IgD-negative memory B cell (primary cell): Measurements from ENCODE around the gene PPP2R3A. TPM values are rescaled to one million over a fixed set of nuclear protein-coding genes. Genes with fewer than 3 reads are reported as not detected.
"Not testable (repeated sequence)": the region's sequence is repeated elsewhere in the genome, so short reads cannot be mapped to it uniquely, and the experiment has no call there.

Experiments
- H3K27ac Mint-ChIP-seq, 3 donors: one replicate each; pipeline ENCODE4 v1.8.0; 2020 to 2022; ENCODE audit warnings: mild to moderate bottlenecking in 3 of 3, mixed read lengths in 3 of 3, moderate library complexity in 1 of 3
- H3K27me3 Mint-ChIP-seq: one replicate; pipeline ENCODE4 v1.8.0; 2021; ENCODE audit warnings: mixed read lengths
- H3K36me3 Mint-ChIP-seq: one replicate; pipeline ENCODE4 v1.8.0; 2020; ENCODE audit warnings: mild to moderate bottlenecking, mixed read lengths
- H3K4me1 Mint-ChIP-seq, 3 donors: one replicate each; pipeline ENCODE4 v1.8.0; 2020 to 2022; ENCODE audit warnings: mixed read lengths in 3 of 3, mild to moderate bottlenecking in 1 of 3
- H3K4me3 Mint-ChIP-seq, 4 donors: one replicate each; pipeline ENCODE4 v1.8.0; 2020 to 2022; ENCODE audit warnings: mild to moderate bottlenecking in 4 of 4, mixed read lengths in 4 of 4, moderate library complexity in 3 of 4
- H3K9me3 Mint-ChIP-seq, 3 donors: one replicate each; pipeline ENCODE4 v1.8.0; 2020 to 2021; ENCODE audit warnings: mixed read lengths in 3 of 3, mild to moderate bottlenecking in 1 of 3
- polyA plus RNA-seq: library from polyadenylated mRNA; unstranded; fragments of 300-500 nt; fragmentation: Illumina TruSeq; gene quantifications from one replicate; pipeline ENCODE4 v1.2.3, GENCODE V29; 2021

PPP2R3A gene, protein sequence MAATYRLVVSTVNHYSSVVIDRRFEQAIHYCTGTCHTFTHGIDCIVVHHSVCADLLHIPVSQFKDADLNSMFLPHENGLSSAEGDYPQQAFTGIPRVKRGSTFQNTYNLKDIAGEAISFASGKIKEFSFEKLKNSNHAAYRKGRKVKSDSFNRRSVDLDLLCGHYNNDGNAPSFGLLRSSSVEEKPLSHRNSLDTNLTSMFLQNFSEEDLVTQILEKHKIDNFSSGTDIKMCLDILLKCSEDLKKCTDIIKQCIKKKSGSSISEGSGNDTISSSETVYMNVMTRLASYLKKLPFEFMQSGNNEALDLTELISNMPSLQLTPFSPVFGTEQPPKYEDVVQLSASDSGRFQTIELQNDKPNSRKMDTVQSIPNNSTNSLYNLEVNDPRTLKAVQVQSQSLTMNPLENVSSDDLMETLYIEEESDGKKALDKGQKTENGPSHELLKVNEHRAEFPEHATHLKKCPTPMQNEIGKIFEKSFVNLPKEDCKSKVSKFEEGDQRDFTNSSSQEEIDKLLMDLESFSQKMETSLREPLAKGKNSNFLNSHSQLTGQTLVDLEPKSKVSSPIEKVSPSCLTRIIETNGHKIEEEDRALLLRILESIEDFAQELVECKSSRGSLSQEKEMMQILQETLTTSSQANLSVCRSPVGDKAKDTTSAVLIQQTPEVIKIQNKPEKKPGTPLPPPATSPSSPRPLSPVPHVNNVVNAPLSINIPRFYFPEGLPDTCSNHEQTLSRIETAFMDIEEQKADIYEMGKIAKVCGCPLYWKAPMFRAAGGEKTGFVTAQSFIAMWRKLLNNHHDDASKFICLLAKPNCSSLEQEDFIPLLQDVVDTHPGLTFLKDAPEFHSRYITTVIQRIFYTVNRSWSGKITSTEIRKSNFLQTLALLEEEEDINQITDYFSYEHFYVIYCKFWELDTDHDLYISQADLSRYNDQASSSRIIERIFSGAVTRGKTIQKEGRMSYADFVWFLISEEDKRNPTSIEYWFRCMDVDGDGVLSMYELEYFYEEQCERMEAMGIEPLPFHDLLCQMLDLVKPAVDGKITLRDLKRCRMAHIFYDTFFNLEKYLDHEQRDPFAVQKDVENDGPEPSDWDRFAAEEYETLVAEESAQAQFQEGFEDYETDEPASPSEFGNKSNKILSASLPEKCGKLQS (N-terminal part only)
- 0.06 TPM for polyA plus RNA-seq

DNA sequence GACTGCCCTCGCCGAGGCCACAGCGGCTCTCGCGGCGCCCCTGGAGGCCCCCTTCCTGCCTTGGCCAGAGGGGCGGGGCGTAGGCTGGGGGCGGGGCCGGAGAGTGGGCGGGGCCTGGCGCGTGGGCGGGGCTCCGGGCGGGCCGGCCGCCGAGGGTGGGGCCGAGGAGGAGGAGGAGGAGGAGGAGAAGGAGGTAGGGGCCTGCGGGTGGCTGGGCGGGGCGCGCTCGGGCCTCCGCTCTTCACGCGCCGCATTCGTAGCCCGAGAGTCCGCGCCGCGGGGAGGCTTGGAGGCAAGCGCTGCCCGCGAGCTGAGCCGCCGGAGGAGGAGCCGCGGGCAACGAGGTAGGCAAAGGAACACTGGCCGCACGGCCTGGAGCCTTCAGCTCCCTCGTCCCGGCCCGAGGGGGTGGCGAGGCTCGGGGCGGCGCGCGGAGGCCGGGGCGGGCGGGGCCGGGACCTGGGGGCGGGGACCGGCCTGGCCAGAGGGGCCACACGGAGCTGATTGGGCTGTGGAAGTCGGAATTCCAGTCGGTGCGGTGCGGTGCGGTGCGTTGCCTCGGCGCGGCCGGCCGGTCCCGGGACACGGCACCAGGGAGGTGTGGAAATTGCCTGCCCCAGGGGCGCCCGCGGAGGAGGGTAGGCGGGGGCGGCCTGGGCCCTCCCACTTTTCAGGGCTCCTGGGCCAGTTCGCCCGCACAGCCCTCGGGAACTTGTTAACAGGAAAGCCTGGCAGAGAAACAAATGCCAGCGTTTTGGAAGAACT lies at the start of gene PPP2R3A:
TSS of gene PPP2R3A (plus strand) at position 223 of the 765 bp plus-strand sequence. CDS start 35,771 bp downstream, outside the sequence.
- Mint-ChIP-seq H3K36me3 (no peaks in the 10 kb centered on the region), H3K4me1 (peaks cover 5 to 10% (median 9%) of the 10 kb centered on the region in 3 donors), H3K27me3 (peaks cover 24% of the 10 kb centered on the region), H3K27ac (peak within 1 kb of the TSS in 1 of 3 donors; percentile 33), H3K4me3 (peak within 1 kb of the TSS; percentile 78 to 95 (median 80)), H3K9me3 (peaks cover 2 to 16% (median 8%) of the 10 kb centered on the region in 3 donors)

- Mint-ChIP-seq H3K36me3 (no peaks in the 10 kb centered on the region), H3K27me3 (peaks cover 2% of the 10 kb centered on the region), H3K9me3 (peaks cover 0 to 3% (median 1%) of the 10 kb centered on the region in 3 donors), H3K4me1 (no peaks in the 10 kb centered on the region), H3K4me3 (peak overlapping the region in 1 of 4 donors; percentile 47), H3K27ac (no peak overlapping the region)
These were observed 49.2 kb upstream of the PPP2R3A start for GRCh38 chr3:135916310-135916709.

GRCh38 chr3:135917076-135917475 lies 48.5 kb upstream of the PPP2R3A start:
- Mint-ChIP-seq H3K4me1 (no peaks in the 10 kb centered on the region), H3K9me3 (peaks cover 0 to 3% (median 0%) of the 10 kb centered on the region in 3 donors), H3K27me3 (peaks cover 2% of the 10 kb centered on the region), H3K4me3 (no peak overlapping the region), H3K27ac (no peak overlapping the region), H3K36me3 (no peaks in the 10 kb centered on the region)

- Mint-ChIP-seq H3K4me1 (no peaks in the 10 kb centered on the region), H3K36me3 (no peaks in the 10 kb centered on the region), H3K27ac (no peak overlapping the region), H3K9me3 (peaks cover 0 to 3% (median 0%) of the 10 kb centered on the region in 3 donors), H3K4me3 (no peak overlapping the region), H3K27me3 (peaks cover 2% of the 10 kb centered on the region)
These were observed 47.5 kb upstream of the PPP2R3A start for GRCh38 chr3:135917927-135918597.

DNA sequence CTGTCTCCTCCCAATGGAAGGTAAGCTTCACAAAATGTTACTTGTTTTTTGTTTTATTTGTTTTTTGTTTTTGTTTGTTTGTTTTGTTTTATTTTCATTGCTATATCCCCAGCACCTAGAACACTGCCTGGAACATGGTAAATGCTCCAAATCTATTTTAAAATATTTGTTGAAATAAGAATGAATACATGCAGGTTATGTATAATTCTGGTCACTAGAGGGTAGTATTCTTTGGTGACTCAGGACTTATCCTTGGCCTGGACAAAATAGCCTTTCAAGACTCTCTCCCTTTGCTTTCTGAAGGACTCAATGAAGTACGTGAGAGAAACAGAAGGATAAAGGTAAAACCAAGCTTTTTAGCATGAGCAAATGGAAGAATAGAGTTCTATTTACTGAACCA lies 46.9 kb upstream of the PPP2R3A start:
- H3K27me3 Mint-ChIP-seq = peaks cover 2% of the 10 kb centered on the region
- H3K36me3 Mint-ChIP-seq = no peaks in the 10 kb centered on the region
- H3K4me3 Mint-ChIP-seq = no peak overlapping the region
- H3K27ac Mint-ChIP-seq = no peak overlapping the region
- peaks cover 0 to 3% (median 0%) of the 10 kb centered on the region in 3 donors for H3K9me3 Mint-ChIP-seq
- H3K4me1 Mint-ChIP-seq = no peaks in the 10 kb centered on the region

DNA sequence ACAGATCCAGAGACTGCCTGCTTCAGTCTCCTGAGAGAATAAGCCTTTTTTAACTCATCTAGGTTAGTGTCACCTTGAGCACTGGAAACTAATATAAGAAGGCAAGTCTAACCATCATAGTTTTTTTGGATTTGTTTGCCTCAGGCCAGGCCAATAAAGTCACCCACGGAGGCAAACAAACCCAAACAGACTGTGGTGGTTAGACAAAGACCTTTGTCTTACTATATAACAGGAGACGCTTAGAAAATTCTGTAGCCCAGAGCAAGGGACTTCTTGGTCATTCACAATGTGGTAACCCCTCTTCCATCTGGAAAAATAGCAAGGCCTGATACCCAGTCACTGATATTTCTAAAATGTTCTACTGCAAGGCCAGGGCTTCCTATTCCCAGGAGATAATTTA lies 45.3 kb upstream of the PPP2R3A start:
- no peak overlapping the region for H3K4me3 Mint-ChIP-seq
- peaks cover 2% of the 10 kb centered on the region for H3K36me3 Mint-ChIP-seq
- H3K4me1 Mint-ChIP-seq = no peaks in the 10 kb centered on the region
- no peak overlapping the region for H3K27ac Mint-ChIP-seq
- peaks cover 2% of the 10 kb centered on the region for H3K27me3 Mint-ChIP-seq
- H3K9me3 Mint-ChIP-seq = no peaks in the 10 kb centered on the region

DNA sequence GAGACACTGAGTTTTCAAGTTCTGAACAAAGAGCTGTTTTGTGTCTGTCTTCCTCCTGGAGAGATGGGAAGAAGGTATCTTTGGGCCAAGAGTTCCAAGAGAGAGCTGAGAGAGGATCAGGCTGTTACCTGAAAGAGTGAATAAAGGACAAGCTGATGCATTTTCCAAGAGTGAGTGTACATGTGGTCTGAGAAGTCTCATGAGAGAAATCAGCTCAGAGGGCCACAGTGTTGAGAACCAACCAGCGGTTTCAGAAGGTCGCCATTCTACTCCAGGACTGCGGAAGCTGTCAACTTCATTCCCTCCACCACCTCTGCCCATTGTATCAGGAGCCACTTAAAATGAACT lies 42.7 kb upstream of the PPP2R3A start:
- H3K4me1 Mint-ChIP-seq = no peaks in the 10 kb centered on the region
- no peak overlapping the region for H3K27ac Mint-ChIP-seq
- no peak overlapping the region for H3K4me3 Mint-ChIP-seq
- H3K27me3 Mint-ChIP-seq = peaks cover 2% of the 10 kb centered on the region
- peaks cover 4% of the 10 kb centered on the region for H3K36me3 Mint-ChIP-seq
- no peaks in the 10 kb centered on the region for H3K9me3 Mint-ChIP-seq

DNA sequence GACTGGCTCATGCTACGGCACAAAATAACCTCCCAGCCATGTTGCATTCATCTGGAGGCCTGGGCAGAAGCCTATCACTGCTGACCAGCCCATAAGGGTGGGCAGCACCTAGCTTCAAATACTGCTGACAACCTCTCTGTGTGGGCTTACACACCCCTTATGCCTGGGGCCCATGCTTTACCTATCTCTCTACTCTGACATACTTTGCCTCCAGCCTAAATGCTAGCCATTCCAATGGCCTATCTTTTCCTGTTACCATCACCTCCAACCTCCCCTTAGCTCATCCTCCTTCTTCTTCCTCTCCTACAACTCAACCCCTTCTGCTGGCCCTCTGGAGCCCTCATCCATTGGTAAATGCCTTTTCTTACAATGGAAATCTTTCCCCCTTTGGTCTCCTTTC lies 41.0 kb upstream of the PPP2R3A start:
- Mint-ChIP-seq H3K4me1 (no peaks in the 10 kb centered on the region), H3K27ac (no peak overlapping the region), H3K27me3 (no peaks in the 10 kb centered on the region), H3K36me3 (peaks cover 4% of the 10 kb centered on the region), H3K9me3 (no peaks in the 10 kb centered on the region), H3K4me3 (no peak overlapping the region)

- H3K27me3 Mint-ChIP-seq = no peaks in the 10 kb centered on the region
- H3K27ac Mint-ChIP-seq = no peak overlapping the region
- H3K36me3 Mint-ChIP-seq = peaks cover 4% of the 10 kb centered on the region
- no peaks in the 10 kb centered on the region for H3K9me3 Mint-ChIP-seq
- no peaks in the 10 kb centered on the region for H3K4me1 Mint-ChIP-seq
- no peak overlapping the region for H3K4me3 Mint-ChIP-seq
These were observed 38.9 kb upstream of the PPP2R3A start for GRCh38 chr3:135926664-135927063.

DNA sequence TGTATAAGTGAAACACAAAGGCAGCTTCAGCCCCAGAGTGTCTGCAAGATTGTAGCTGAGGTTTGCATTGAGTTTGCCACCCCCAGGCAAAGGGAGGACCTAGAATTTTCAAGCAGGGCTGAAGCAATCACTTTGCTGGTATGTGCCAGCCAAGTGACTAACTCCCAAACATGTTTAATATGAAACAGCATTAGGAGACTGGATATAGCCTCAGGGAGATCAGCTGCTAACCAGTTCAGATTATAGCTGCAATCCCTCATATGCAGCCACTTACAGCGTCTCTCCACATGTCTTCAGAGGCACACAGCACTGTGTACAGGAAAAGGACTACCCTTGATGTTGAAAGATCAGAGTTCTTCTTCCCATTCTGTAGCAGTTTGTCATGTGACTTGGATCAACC lies 38.4 kb upstream of the PPP2R3A start:
- no peaks in the 10 kb centered on the region for H3K9me3 Mint-ChIP-seq
- H3K27me3 Mint-ChIP-seq = no peaks in the 10 kb centered on the region

GRCh38 chr3:135929670-135930069 lies 35.9 kb upstream of the PPP2R3A start:
- Mint-ChIP-seq H3K4me1 (no peaks in the 10 kb centered on the region), H3K36me3 (peaks cover 4% of the 10 kb centered on the region), H3K4me3 (no peak overlapping the region), H3K9me3 (peaks cover 0 to 1% (median 0%) of the 10 kb centered on the region in 3 donors), H3K27ac (no peak overlapping the region), H3K27me3 (no peaks in the 10 kb centered on the region)

More for the DNA sequence above, 38.4 kb upstream of the PPP2R3A start:
- Mint-ChIP-seq H3K27ac (no peak overlapping the region), H3K36me3 (peaks cover 4% of the 10 kb centered on the region), H3K4me1 (no peaks in the 10 kb centered on the region), H3K4me3 (no peak overlapping the region)

DNA sequence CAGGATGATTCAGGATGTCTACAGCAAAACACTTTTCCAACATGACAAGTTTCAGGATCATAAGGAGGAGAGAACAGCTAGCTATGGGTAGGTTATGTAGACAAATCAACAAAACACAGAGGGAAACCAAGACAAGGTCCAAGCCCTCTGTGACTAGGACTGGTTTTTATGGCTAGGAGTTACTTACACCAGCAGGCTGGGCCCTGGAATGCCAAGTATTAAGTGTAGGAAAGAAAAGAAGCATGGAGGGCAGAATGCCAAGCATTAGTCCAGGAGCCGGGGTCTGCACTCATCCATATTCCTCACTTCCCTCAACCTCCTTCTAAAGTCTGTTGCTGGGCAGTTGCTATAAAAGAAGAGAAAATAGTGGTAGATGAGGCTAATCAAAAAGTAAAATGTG lies 35.3 kb upstream of the PPP2R3A start:
- Mint-ChIP-seq H3K27ac (no peak overlapping the region), H3K36me3 (peaks cover 2% of the 10 kb centered on the region), H3K9me3 (peaks cover 0 to 6% (median 2%) of the 10 kb centered on the region in 3 donors), H3K4me1 (no peaks in the 10 kb centered on the region), H3K27me3 (no peaks in the 10 kb centered on the region), H3K4me3 (no peak overlapping the region)

GRCh38 chr3:135935171-135935570 lies 30.4 kb upstream of the PPP2R3A start:
- not testable (repeated sequence) for H3K4me1 Mint-ChIP-seq, H3K4me3 Mint-ChIP-seq, H3K36me3 Mint-ChIP-seq, H3K27me3 Mint-ChIP-seq, H3K27ac Mint-ChIP-seq
- peaks cover 0 to 13% (median 3%) of the 10 kb centered on the region in 3 donors for H3K9me3 Mint-ChIP-seq

GRCh38 chr3:135937766-135938165 lies 27.8 kb upstream of the PPP2R3A start:
- H3K27me3 Mint-ChIP-seq, H3K36me3 Mint-ChIP-seq, H3K27ac Mint-ChIP-seq, H3K4me1 Mint-ChIP-seq, H3K4me3 Mint-ChIP-seq: not testable (repeated sequence)
- peaks cover 0 to 13% (median 4%) of the 10 kb centered on the region in 3 donors for H3K9me3 Mint-ChIP-seq
